ENCODE results near the gene TRIM29.
A peak's percentile ranks its signal among the peaks of the same experiment; 100 is the strongest.
"Not testable (repeated sequence)": the region's sequence is repeated elsewhere in the genome, so short reads cannot be mapped to it uniquely, and the experiment has no call there.

Gene TRIM29

DNA sequence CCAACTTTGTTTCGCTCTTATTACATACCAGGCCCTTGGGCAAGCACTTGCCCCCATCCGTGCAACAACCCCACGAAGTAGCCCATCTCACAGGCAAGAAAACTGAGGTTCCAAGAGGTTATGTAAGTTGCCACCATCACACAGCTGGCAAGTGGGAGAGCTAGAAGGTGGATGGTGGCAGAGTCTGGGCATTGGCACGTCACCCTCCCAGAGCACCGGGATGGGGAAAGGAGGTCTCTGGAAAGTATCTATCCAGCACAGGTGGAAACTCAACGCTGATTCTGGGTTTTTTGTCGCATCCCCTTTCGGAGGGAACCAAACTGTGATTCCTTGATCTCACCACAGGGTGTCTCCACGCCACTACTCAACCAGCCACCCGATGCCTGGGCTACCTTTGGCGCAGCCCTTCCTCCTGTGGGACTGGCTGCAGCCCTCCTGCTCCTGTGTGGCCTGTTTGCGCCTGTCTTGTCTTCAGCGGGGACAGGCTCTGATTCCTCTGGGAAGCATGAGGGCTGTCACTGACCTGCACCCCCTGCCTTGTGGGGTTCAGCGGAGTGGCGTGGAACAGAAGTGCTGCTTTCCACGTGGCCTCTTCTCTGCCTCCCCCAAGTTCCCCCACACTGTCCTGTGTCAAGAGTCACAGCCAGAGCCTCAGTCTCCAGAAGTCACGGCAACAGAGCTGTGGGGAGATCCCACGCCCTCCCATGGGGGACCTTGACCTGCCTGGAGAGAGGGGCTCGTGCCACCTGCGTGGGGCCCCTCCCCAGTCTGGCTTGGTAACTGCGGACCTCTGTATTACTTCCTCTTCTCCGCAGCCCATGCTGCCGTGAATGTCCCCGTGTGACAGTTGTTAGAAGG is 34.4 kb upstream of the TRIM29 start:
- DNase-seq = peak; percentile 61

DNA sequence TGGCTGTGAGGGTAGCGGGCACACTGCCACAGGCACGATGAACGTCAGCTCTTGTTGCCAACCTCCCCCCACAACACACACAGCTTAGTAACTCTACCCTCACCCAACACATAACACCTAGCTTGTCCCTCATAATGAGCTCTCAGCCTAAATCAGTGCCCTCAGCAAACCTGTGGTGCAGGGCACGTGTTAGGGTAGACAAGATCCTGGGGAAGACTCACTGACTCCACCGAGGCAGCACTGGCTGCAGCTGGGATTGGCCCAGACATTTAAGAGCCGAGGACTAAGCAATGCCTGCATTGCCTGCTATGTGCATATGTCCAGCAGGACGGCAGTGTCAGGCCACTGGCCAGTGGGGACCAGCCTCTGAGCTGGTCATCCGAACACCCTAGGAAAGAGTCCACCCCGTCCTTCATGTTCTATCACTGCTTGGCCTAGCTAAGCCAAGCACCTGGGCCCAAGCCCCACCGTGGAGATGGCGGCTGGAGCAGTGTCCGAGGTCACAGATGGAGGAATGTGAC is 32.9 kb upstream of the TRIM29 start:
- DNase-seq = no peak

- no peak for DNase-seq
Measured at GRCh38 chr11:120169981-120170698, 32.2 kb upstream of the TRIM29 start.

GRCh38 chr11:120168960-120169681 is 31.2 kb upstream of the TRIM29 start:
- peak; percentile 67 for DNase-seq

DNA sequence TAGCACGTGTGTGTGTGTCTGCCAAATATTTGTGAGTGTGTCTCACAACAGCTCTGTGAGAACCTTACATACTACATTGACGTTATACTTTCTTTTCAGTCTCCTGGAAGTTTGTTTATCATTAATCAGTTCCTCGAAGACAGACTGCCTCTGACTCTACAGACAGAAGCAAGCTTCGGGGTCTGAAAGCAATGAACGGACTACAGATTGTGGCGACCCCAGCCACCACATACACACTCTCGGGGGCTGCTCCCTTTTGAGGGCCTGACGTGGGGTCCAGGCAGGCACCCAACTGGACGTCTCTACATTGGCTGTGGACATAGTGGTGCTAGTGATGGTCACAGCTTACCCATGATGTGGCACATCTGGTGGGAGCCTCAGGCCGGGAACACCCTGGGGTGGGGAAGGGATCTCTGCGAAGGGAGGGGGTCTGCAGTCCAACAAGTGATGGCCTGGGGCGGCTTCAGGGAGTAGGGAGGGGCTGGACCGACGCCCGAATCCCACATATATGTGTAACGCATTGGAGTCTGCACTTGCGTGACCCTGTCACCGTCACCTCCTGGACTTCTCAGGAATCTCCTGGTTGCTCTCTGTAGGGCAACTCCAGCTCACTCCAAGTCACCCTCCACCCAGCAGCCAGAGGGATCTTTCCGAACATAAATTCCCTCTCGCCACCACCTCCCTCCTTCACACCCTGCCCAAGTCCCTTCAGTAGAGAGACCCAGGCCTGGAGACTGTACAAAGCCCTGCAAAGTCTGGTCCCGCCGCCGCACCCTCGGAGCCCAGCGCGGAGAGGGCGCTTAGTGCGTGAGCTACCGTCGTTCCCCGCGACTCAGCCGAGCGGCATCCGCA is 30.4 kb upstream of the TRIM29 start:
- DNase-seq = no peak

DNA sequence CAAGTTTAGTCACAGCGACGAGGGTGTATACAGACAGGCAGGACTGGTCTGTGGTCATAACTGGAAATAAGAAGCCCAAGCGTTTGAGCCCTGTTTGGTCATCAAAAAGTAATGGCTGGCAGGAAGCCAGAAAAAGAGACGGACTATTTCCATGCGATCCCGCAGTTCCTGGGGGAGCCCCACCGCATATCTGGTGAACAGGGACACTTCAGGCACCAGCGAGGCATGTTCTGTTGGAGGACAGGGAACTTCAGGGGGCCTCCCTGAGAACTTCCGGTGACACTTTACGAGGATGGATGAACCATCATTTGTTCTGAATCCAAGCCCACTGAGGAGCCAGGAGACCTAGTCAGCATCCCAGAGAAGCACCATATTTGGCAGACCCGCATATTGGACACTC is 29.7 kb upstream of the TRIM29 start:
- DNase-seq = no peak

DNA sequence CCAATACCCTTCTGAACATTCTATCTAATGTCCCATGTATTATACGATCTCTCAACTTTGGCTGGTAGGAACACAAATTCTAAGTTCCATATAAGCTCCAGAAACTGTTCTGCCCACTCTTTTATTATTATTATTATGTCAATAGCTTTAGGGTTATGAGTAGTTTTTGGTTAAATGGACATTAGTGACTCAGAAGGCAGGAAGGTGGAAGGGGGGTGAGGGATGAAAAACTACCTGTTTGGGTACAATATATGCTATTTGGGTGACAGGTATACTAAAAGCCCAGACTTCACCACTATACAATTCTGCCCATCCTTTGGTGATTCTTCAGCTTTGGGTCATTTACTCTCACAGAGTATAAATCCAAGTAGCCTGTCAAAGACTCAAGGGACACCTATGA is 22.5 kb upstream of the TRIM29 start:
- no peak for DNase-seq

- DNase-seq = no peak
Measured at GRCh38 chr11:120153221-120153620, 15.3 kb upstream of the TRIM29 start.

DNA sequence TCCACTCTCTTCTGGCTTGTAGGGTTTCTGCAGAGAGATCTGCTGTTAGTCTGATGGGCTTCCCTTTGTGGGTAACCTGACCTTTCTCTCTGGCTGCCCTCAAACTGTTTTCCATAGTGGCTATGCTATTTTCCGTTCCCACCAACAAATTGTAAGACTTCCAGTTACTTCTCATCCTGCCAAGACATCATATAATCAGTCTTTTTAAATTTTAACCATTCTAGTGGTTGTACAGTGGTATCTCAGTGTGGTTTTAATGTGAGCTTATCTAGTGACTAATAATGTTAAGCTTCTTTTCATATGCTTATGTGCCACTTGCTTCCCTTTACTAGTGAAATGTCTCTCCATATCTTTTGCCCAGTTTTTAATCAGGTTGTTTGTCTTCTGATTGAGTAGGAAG is 13.6 kb upstream of the TRIM29 start:
- DNase-seq = no peak

DNA sequence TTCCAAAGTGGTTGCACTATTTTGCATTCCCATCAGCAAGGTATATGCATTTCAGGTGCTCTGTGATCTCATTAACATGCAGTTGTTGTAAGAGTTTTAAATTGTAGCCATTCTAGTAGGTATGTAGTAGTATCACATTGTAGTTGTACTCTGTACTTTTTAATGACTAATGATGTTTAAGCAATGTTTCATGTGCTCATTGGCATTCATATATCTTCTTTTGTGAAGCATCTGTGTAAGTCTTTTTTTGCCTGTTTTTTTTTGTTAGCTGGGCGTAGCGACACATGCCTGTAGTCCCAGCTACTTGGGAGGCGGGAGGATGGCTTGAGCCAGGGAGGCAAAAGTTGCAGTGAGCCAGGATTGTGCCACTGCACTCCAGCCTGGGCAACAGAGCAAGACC is 11.3 kb upstream of the TRIM29 start:
- no peak for DNase-seq

DNA sequence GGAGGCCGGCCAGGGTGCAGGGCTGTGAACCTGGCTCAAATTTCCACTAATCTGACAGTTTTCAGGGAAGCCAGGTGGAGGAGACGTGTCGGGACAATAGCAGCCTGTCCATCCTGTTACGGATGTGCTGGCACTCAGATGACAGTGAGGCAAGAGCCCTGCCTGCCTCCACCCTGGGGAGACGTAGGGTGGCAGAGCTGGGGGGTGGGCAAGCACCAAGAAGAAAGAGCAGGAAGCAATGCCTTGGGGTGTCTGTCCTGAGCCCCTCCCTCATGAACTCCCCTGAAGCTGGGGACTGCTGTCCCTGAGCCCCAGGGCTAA is 10.0 kb upstream of the TRIM29 start:
- DNase-seq = no peak

DNA sequence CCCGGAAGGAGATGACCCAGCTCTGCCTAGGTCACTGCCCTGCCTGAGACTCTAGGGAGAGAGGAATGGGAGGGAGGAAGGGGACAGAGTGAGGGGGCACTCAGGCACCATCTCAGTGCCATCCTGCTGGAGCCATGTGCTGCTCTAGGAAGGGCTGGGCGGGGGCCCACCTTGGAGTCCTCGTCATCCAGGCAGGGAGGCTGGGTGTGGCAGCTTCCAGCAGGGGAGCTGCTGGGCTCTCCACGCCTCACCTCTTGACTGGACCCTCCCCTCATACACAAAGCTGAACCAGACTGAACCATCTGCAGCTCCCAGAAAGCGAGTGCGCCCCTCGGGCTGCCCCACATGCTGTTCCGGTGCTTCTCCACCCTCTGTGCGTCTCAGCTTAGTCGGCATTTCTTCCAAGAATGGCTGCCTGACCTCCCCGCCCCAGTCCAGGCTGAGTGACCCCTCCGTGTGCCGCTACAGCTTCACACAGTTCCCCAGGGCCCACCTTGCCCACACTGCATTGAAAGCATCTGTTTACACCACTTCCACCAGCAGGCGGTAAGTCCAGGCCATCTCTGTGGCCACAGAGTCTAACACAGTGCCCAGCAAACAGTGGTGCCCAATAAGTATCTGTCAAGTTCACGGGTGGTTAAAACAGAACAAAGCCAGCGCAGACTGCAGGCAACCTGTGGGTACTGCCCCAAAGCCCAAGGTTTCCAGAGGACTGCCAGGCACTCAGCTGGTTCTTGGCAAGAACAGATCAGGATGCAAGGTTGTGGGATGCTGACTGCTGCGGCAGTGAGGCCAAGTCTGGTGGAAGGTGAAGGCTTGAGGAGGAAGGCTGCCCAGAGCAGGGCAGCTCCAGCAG is 9.4 kb upstream of the TRIM29 start:
- DNase-seq = no peak

GRCh38 chr11:120146413-120147093 is 8.6 kb upstream of the TRIM29 start:
- no peak for DNase-seq

- no peak for DNase-seq
Measured at GRCh38 chr11:120144501-120144900, 6.6 kb upstream of the TRIM29 start.

DNA sequence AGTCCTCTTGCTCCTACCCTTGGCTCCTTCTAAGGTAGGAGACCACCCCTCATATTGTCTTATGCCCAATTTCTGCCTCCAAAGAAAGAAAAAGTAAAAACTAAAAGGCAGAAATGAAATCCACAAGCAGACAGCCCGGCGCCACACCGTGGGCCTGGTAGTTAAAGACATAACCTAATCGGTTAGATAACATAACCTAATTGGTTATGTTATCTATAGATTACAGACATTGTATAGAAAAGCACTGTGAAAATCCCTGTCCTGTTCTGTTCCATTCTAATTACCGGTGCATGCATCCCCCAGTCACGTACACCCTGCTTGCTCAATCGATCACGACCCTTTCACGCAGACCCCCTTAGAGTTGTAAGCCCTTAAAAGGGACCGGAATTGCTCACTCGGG is 5.6 kb upstream of the TRIM29 start:
- DNase-seq = not testable (repeated sequence)

DNA sequence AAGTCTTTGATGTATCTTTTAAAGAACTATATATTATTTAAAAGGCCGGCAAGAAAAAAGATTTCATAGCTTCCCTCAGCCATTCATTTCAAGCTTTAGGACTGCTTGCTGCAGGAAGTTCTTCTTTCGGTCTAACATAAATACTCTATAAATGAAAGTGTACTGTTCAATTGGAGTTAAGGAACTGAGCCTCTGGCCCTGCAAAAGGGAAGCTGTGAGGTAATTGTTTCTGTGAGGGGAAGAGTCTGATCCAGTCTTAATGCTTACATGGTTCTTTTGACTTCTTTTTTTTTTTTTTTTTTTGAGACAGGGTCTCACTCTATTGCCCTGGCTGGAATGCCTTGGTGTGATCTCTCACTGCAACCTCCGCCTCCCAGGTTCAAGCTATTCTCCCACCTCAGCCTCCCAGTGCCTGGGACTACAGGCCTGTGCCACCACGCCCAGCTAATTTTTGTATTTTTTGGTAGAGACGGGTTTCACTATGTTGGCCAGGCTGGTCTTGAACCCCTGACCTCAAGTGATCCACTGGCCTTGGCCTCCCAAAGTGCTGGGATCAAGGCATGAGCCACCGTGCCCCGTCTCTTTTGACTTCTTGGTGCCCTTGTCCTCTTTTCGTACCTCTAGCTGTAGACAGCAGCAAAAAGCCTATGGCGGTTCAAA is 4.7 kb upstream of the TRIM29 start:
- no peak for DNase-seq

DNA sequence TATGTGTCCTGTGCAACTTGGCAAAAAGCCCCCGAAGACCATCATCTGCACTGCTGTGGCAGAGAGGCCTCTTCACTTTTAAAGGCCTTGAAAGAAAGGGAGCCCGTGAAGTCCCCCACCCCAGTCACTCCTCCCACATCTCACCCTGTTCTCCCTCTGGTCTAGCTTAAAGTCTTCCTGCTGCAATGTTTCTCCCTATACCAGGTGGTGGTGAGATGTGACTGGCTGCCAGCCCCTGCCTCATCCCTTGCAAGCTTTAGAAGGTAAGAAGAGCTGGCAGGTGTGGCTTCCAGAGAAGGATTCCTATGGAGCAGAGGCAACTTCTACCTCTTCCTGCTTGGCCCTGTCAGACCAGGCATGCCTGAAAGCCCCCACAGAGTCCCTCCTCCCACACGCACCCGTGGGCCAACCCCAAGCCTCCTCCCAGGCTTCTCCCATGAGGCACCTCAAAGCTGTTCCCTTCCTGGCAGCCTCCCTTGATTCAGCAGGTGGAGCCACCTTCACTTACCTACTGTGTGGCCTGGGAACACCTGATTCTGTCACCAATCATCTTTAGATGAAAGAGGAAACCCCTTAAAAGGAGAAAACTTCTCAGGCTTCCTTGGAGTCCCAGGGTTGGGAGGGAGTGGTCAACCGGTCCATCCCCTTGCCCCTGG is 4.0 kb upstream of the TRIM29 start:
- DNase-seq = no peak

DNA sequence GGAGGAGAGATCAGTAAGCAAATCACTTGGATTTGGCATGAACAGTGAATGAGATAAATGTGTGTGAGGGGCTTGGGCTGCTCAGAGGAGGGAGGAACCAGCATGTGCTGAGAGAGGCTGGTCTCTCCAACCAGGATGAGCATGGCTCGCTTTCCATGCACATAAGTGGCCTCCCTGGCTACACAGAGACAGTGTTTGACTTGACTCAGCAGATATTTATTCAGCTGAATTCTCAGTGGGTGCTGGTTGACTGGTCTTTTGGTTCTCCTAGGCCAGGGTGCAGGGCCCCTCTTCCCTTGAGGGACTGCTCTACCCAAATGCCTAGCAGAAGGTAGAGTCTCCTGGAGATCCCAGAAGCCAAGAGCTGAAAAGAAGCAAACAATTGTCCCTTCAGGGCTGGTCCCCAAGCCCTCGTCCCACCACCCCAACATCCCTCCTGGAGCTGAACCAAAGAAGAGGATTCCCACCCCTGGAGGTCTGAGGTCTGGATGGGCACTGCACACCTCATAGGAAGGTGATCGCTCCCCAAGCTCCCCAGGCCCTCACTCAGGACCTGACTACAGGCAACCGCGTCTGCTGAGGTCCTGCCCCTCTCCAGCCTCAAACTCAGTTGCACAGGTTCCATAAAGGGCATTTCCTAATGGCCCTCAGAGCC is 3.3 kb upstream of the TRIM29 start:
- no peak for DNase-seq

GRCh38 chr11:120139316-120140069 is 1.6 kb upstream of the TRIM29 start:
- no peak for DNase-seq

Measured in fibroblast of skin of right biceps (primary cell).